Fibroblast of lung (primary cell): ENCODE data around the gene UCKL1.

Experiments used
- EZH2 ChIP-seq: IDR thresholded peaks from 2 replicates; pipeline ENCODE4 v1.5.1; 2012; ENCODE audit warnings: low read length, control low read depth, mild to moderate bottlenecking; ENCODE audit errors: missing control alignments
- TF ChIP-seq, protein P1 (sequence below), 2 donors: IDR thresholded peaks in 1 of 2; conservative IDR thresholded peaks in 1 of 2; 1 replicate in 1 of 2; 2 replicates in 1 of 2; pipeline ENCODE4 v1.5.1; 2011 to 2012; ENCODE audit warnings: low read length in 2 of 2, control low read depth in 1 of 2, inconsistent platforms in 1 of 2, low read depth in 1 of 2, mild to moderate bottlenecking in 1 of 2

DNA sequence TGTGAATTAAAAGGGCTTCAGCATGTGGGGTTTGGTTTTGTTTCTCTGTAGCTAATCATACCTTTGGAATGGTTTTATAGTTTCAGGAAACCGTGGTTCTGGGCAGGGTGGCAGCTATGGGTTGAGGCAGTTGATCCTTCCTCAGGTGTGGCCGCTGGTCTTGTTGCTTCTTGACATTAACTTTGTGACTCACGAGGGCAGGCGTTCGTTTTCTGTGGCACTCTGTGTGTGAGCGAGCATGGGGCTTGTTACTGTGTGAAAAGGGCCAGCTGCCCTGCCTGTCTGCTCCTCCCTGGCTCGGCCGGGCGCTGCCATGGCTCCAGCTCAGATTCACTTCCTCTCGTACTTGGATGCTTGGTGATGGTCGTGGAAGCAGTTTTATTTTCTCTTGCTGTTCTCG lies 45.0 kb downstream of the UCKL1 start:
- TF ChIP-seq, protein P1, sequence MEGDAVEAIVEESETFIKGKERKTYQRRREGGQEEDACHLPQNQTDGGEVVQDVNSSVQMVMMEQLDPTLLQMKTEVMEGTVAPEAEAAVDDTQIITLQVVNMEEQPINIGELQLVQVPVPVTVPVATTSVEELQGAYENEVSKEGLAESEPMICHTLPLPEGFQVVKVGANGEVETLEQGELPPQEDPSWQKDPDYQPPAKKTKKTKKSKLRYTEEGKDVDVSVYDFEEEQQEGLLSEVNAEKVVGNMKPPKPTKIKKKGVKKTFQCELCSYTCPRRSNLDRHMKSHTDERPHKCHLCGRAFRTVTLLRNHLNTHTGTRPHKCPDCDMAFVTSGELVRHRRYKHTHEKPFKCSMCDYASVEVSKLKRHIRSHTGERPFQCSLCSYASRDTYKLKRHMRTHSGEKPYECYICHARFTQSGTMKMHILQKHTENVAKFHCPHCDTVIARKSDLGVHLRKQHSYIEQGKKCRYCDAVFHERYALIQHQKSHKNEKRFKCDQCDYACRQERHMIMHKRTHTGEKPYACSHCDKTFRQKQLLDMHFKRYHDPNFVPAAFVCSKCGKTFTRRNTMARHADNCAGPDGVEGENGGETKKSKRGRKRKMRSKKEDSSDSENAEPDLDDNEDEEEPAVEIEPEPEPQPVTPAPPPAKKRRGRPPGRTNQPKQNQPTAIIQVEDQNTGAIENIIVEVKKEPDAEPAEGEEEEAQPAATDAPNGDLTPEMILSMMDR (conservative IDR thresholded peaks at IDR 0.05 in 1 of 2, IDR thresholded peaks at IDR 0.05 in 1 of 2; ENCODE audit: low read depth in 1 of 2, low read length in 2 of 2), result no peak
- no peak for TF ChIP-seq EZH2
